OCI-LY3 (cell line): ENCODE measurements around the gene UBE2D4.

ENCODE experiments used
- CTCF ChIP-seq: fragments of 200-600, 300-600 bp; sonication (generic); IDR thresholded peaks from 2 replicates; pipeline ENCODE4 v1.5.1; 2014; ENCODE audit warnings: antibody characterized with exemption, low read length, low read depth
- EZH2phosphoT487 ChIP-seq: fragments of 200-600 bp; shearing (Covaris generic); IDR thresholded peaks from 2 replicates; pipeline ENCODE4 v1.6.1; 2018; ENCODE audit warnings: antibody characterized with exemption, mixed run types, low read depth

- TF ChIP-seq CTCF: no peak
- no peak for TF ChIP-seq EZH2phosphoT487
Measured at GRCh38 chr7:43944286-43944685, 18.1 kb downstream of the UBE2D4 start.
